ENCODE data around the gene TYROBP.
"Not testable (repeated sequence)": the region's sequence is repeated elsewhere in the genome, so short reads cannot be mapped to it uniquely, and the experiment has no call there.

The TYROBP gene

DNA sequence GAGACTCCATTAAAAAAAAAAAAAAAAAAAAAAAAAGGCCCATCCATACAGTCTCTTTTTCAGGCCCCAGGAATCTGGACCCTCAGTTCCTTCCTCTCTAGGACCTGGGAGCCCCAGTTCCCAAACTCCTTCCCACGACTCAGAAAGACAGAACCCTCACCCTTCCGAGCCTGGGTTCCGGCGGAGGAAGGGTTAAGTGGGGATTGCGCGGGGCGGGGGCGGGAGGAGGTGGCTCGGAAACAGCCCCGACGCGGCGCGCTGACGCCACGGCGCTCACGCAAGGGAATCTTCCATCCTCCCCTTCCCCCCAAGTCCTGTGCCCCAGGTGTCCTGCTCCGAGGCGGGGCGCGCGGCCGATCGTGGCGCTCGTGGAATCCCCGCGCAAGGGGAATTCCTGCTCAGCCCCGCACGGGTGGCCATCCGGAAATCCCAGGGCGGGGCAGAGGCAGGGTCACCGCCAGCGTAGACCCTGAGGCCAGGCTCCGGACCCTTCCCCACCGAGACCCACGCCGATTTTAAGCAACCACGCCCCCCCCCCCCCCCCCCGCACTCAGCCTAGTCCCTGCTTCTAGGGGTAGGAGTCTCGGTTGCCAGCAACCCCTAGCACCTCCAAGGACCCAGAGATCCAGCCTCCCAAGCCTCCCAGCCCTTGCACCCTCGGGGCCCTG, 8.4 kb downstream of the TYROBP start:
- DNase-seq (ENCODE audit: low read depth in 2 of 2), result peak; percentile 69 to 78

DNA sequence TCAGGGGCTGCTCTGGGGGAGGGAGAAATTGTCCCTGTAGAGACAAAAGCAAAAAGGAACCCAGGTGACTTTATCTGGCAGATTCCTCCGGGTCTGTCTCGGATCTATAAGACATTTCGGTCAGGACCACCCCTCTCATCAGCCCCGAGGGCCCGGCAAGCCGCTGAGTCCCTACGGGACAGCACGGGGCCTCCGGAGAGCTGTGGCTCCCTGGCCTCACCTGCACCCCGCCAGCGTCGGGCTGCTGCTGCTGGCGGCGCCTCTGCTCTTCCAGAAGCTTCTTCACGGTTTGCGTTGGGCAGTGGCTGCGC, 9.6 kb downstream of the TYROBP start:
- DNase-seq (ENCODE audit: low read depth in 2 of 2), result no peak

GRCh38 chr19:35897706-35898451, 10.2 kb downstream of the TYROBP start:
- DNase-seq (ENCODE audit: low read depth in 2 of 2), result no peak

DNA sequence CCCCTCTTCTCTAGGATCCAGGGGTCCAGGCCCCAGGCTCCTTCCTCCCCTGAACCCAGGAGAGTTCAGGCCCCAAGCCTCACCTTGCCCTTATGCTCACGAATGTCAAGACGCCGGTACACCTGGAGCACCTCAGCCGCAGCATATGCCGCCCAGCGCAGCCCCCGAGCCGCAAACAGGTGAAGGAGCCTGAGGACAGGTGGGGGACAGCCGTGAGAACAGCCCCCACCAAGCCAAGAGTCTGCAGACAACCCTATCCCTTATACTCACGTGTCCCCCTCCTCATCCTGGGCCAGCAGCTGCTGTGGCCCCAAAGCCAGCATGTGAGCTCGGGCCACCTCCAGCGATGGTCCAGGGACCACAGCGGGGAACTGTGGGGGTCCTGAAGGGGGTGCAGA, 11.5 kb downstream of the TYROBP start:
- DNase-seq (ENCODE audit: low read depth in 2 of 2), result no peak

- DNase-seq (ENCODE audit: low read depth in 2 of 2), result no peak
These were observed 12.0 kb downstream of the TYROBP start for GRCh38 chr19:35895911-35896642.

DNA sequence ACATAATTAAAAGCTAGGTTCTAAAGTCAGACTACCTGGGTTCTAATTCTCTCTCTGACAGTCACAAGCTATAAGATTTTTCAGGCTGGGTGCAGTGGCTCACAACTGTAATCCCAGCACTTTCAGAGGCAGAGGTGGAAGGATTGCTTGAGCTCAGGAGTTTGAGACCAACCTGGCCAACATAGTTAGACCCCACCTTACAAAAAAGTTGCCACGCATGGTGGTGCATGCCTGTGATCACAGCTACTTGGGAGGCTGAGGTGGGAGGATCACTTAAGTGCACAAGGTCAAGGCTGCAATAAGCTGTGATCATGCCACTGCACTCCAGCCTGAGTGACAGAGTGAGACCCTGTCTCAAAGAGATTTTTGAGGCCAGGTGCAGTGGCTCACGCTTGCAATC, 13.8 kb downstream of the TYROBP start:
- no peak for DNase-seq (ENCODE audit: low read depth in 2 of 2)

GRCh38 chr19:35891819-35892218, 16.3 kb downstream of the TYROBP start:
- not testable (repeated sequence) for DNase-seq (ENCODE audit: low read depth in 2 of 2)

- no peak for DNase-seq (ENCODE audit: low read depth in 2 of 2)
These were observed 17.9 kb downstream of the TYROBP start for GRCh38 chr19:35890113-35890650.

GRCh38 chr19:35889370-35890112, 18.6 kb downstream of the TYROBP start:
- no peak for DNase-seq (ENCODE audit: low read depth in 2 of 2)

DNA sequence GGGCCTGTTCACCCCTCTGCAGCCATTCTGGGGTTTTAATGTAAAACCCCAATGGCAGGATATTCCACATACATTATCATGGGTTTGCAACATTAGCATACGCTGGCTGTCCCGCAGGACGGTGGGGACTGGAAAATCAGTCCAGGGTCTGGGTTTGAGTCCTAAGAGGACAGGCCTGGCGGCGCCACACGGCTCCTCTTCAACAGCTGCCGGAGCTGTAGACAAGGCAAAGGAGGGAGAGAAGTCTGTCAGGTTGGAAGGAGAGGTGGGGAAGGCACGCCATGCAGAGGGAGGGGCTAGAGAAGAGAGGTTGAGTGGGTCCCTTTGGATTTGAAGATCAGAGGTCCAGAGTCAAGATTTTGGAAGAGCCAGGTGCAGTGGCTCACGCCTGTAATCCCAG, 19.7 kb downstream of the TYROBP start:
- DNase-seq (ENCODE audit: low read depth in 2 of 2), result no peak

- no peak for DNase-seq (ENCODE audit: low read depth in 2 of 2)
These were observed 20.9 kb downstream of the TYROBP start for GRCh38 chr19:35887197-35887596.

- no peak for DNase-seq (ENCODE audit: low read depth in 2 of 2)
These were observed 22.2 kb downstream of the TYROBP start for GRCh38 chr19:35885904-35886303.

- DNase-seq (ENCODE audit: low read depth in 2 of 2), result no peak
These were observed 22.8 kb downstream of the TYROBP start for GRCh38 chr19:35885225-35885738.

- DNase-seq (ENCODE audit: low read depth in 2 of 2), result no peak
These were observed 24.2 kb downstream of the TYROBP start for GRCh38 chr19:35883882-35884281.

GRCh38 chr19:35882114-35882832, 25.8 kb downstream of the TYROBP start:
- DNase-seq (ENCODE audit: low read depth in 2 of 2), result no peak

DNA sequence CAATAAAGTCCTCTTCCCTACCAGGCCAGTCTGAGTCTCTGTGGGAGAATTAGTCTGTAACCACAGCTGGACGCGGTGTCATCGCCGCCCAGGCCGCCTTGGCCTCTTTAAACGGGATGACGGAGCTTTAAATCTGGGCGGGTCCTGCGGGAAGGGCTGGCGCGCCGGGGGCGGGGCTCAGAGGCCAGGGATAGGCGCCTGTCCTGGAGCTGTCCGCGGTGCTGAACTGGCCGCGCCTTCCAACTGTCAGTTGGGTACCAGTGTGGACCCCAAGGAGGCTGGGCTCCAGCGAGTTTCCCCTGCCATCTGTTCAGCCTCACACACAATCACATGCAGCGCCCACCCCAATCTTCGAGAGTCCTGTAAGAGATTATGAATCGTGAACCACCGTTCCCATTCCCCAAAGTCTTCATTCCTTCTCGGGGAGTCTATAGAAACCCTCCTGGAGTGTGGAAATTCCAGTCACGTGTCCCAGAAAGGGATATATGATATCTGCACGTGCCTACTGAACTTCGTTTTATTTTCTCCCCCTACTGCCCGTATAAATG, 28.3 kb downstream of the TYROBP start:
- DNase-seq (ENCODE audit: low read depth in 2 of 2), result no peak

DNA sequence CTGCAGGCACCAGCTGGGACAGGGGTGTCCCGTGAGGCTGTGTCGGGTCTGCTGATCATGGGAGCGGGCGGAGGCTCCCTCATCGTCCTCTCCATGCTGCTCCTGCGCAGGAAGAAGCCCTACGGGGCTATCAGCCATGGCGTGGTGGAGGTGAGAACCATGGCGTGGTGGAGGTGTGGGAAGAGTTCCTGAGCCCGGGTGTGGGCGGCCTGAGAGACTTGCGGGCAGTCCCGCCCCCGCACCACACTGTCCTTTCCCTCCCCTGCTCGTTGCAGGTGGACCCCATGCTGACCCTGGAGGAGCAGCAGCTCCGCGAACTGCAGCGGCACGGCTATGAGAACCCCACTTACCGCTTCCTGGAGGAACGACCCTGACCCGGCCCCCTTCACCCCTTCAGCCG, 29.0 kb downstream of the TYROBP start:
- DNase-seq (ENCODE audit: low read depth in 2 of 2), result no peak

DNA sequence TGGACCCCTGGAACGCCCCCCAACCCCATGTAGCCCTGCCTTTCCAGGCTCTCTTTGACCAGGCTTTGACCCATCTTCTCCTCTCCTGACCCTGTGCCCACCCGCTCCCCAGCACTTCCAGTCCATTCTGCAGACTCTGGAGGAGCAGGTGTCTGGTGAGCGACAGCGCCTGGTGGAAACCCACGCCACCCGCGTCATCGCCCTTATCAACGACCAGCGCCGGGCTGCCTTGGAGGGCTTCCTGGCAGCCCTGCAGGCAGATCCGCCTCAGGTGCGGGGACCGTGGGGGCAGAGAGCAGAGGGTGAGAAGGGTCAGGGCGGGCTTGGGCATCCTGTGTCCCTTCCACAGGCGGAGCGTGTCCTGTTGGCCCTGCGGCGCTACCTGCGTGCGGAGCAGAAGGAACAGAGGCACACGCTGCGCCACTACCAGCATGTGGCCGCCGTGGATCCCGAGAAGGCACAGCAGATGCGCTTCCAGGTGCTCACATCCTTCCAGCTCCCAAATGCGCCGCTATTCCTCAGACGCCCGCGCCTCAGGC, 33.6 kb downstream of the TYROBP start:
- DNase-seq (ENCODE audit: low read depth in 2 of 2), result no peak

DNA sequence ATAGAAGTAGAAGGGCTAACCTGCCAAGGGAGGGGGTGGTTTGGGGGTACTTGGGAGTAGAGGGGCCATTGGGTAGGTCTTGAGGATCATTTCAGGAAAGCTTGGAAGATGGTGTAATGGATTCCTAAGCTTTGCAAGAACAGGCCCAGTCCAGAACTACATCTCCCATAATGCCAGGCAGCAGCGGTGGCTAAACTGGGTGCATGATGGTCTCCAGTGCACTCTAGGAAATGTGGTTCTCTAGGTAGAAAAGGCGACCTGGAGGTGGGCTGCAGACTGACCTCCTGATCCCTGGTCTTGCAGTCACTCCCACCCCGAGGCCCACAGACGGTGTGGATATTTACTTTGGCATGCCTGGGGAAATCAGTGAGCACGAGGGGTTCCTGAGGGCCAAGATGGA, 35.9 kb downstream of the TYROBP start:
- no peak for DNase-seq (ENCODE audit: low read depth in 2 of 2)

DNA sequence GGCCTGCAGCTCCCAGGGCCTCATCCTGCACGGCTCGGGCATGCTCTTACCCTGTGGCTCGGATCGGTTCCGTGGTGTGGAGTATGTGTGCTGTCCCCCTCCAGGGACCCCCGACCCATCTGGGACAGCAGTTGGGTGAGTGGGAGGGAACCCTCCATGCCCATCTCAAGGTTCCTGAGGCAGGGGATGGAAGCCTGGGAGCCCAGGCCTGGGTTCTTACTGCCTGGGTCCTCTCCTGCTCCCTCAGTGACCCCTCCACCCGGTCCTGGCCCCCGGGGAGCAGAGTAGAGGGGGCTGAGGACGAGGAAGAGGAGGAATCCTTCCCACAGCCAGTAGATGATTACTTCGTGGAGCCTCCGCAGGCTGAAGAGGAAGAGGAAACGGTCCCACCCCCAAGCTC, 36.5 kb downstream of the TYROBP start:
- no peak for DNase-seq (ENCODE audit: low read depth in 2 of 2)

DNA sequence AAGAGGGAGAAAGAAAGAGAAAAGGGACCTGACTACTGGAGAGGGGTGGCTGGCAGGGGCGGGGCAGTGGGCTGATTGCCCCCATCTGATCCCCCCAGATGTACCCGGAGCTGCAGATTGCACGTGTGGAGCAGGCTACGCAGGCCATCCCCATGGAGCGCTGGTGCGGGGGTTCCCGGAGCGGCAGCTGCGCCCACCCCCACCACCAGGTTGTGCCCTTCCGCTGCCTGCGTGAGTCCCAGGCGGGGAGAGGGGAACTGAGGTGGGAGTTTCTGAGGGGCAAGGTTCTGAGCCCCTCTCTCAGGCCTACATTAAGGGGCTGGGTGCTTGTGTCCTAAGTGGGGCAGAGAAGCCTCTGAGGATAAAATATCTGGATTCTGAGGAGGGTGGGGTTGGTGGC, 37.3 kb downstream of the TYROBP start:
- no peak for DNase-seq (ENCODE audit: low read depth in 2 of 2)
